A549 (cell line): ENCODE results near the gene CUTA. TPM values are rescaled to one million over a fixed set of nuclear protein-coding genes. Genes with fewer than 3 reads are reported as not detected.

Experiments used
- ATAC-seq, 2 experiments: fragments of 200-7000 bp in 1 of 2; fragments of >200 bp in 1 of 2; cut with Nextera tagmentation in 1 of 2; cut with Tn5 transposase in 1 of 2; 3 replicates each; pipeline versions ENCODE4 v1.8.0 to v1.9.1; 2018 to 2020; ENCODE audit warnings: mild to moderate bottlenecking in 1 of 2, moderate library complexity in 1 of 2
- CTCF ChIA-PET: fragments of 300-600 bp; sonication (Branson Sonifier 250); formaldehyde crosslinking; extraction: SDS; loops from one replicate; lab custom pipeline; 2021; ENCODE audit warnings: antibody characterized with exemption, inconsistent platforms; lab: Yijun Ruan, JAX
- POLR2A ChIA-PET: fragments of 350-600 bp; formaldehyde crosslinking; extraction: SDS; loops from one replicate; lab custom pipeline; 2021; ENCODE audit warnings: antibody characterized with exemption, inconsistent platforms; lab: Yijun Ruan, JAX
- DNase-seq, 2 experiments: peaks; one replicate each; pipeline versions ENCODE4 v3.0.0 to v3.0.0-alpha.2; 2011 to 2016; ENCODE audit warnings: low read depth in 1 of 2, low spot score in 1 of 2
- FAIRE-seq: peaks from 2 replicates; lab custom pipeline; 2011; peaks lifted over from hg19 to GRCh38; lab: Jason Lieb, UNC
- H3K27ac ChIP-seq, 2 experiments: fragments of >200 bp; sonication (Bioruptor Twin); formaldehyde crosslinking; 3 replicates each; pipeline ENCODE4 v1.5.1; 2016 to 2017
- H3K4me1 ChIP-seq: fragments of >200 bp; sonication (Bioruptor Twin); formaldehyde crosslinking; 3 replicates; pipeline ENCODE4 v1.6.1; 2016
- H3K4me2 ChIP-seq: fragments of >200 bp; sonication (Bioruptor Twin); formaldehyde crosslinking; 3 replicates; pipeline ENCODE4 v1.6.1; 2016
- H3K4me3 ChIP-seq: fragments of >200 bp; sonication (Bioruptor Twin); formaldehyde crosslinking; 3 replicates; pipeline ENCODE4 v1.5.1; 2016
- H3K9me3 ChIP-seq: fragments of >200 bp; sonication (Bioruptor Twin); formaldehyde crosslinking; 3 replicates; pipeline ENCODE4 v1.6.1; 2016
- BHLHE40 ChIP-seq: IDR thresholded peaks from 2 replicates; pipeline ENCODE4 v1.6.1; 2012; ENCODE audit warnings: low read depth, low read length, inconsistent platforms
- CEBPB ChIP-seq, 2 experiments: fragments of >200 bp in 1 of 2; sonication (Bioruptor Twin) in 1 of 2; formaldehyde crosslinking in 1 of 2; IDR thresholded peaks; 2 replicates each; pipeline ENCODE4 v1.6.1; 2012 to 2016
- CHD2 ChIP-seq: fragments of 150-350 bp; IDR thresholded peaks from 2 replicates; pipeline ENCODE4 v1.6.1; 2014; ENCODE audit warnings: low read length; ENCODE audit not compliant: partially characterized antibody
- EHF ChIP-seq: fragments of 250-450 bp; sonication (Bioruptor Pico); IDR thresholded peaks from 2 replicates; pipeline ENCODE4 v1.5.0; 2020; ENCODE audit warnings: mild to moderate bottlenecking
- ESRRA ChIP-seq: fragments of 150-350 bp; IDR thresholded peaks from 2 replicates; pipeline ENCODE4 v1.6.1; 2014; ENCODE audit warnings: mild to moderate bottlenecking, low read length, borderline replicate concordance
- FOSB ChIP-seq: fragments of 250-450 bp; sonication (Bioruptor Pico); IDR thresholded peaks from 2 replicates; pipeline ENCODE4 v1.5.0; 2020; ENCODE audit warnings: mild to moderate bottlenecking, moderate library complexity
- HDAC2 ChIP-seq: fragments of 200-600 bp; sonication (generic); IDR thresholded peaks from 2 replicates; pipeline ENCODE4 v1.6.1; 2016
- HES2 ChIP-seq: fragments of >200 bp; sonication (Bioruptor Twin); formaldehyde crosslinking; IDR thresholded peaks from 2 replicates; pipeline ENCODE4 v1.6.1; 2016
- HEYL ChIP-seq: fragments of 250-450 bp; sonication (Bioruptor Pico); IDR thresholded peaks from 2 replicates; pipeline ENCODE4 v1.8.0; 2021; ENCODE audit warnings: mild to moderate bottlenecking, moderate library complexity
- HOXB5 ChIP-seq: fragments of 250-450 bp; sonication (Bioruptor Pico); IDR thresholded peaks from 2 replicates; pipeline ENCODE4 v1.5.0; 2020; ENCODE audit warnings: mild to moderate bottlenecking, moderate library complexity
- JUN ChIP-seq, 2 experiments: fragments of >200 bp; sonication (Bioruptor Twin); formaldehyde crosslinking; IDR thresholded peaks; 2 replicates in 1 of 2; 3 replicates in 1 of 2; pipeline ENCODE4 v1.6.1; 2016 to 2017
- KDM1A ChIP-seq: fragments of 200-600 bp; sonication (generic); IDR thresholded peaks from 2 replicates; pipeline ENCODE4 v1.6.1; 2016; ENCODE audit warnings: low read depth, mild to moderate bottlenecking
- MAX ChIP-seq: IDR thresholded peaks from 2 replicates; pipeline ENCODE4 v1.6.1; 2012
- MAZ ChIP-seq: fragments of 150-350 bp; IDR thresholded peaks from 2 replicates; pipeline ENCODE4 v1.6.1; 2014; ENCODE audit warnings: antibody characterized with exemption, low read depth, low read length, borderline replicate concordance
- NPAS2 ChIP-seq: fragments of 250-450 bp; sonication (Bioruptor Pico); IDR thresholded peaks from 2 replicates; pipeline ENCODE4 v1.8.0; 2022; ENCODE audit warnings: mild to moderate bottlenecking, moderate library complexity, borderline replicate concordance
- NR3C1 ChIP-seq: fragments of >200 bp; sonication (Bioruptor Twin); formaldehyde crosslinking; IDR thresholded peaks from 3 replicates; pipeline ENCODE4 v1.6.1; 2017
- POLR2A ChIP-seq: IDR thresholded peaks from 2 replicates; pipeline ENCODE4 v1.6.1; 2012; ENCODE audit warnings: mild to moderate bottlenecking, low read length
- RAD21 ChIP-seq, 2 experiments: fragments of >200 bp in 1 of 2; sonication (Bioruptor Twin) in 1 of 2; formaldehyde crosslinking in 1 of 2; IDR thresholded peaks in 1 of 2; conservative IDR thresholded peaks in 1 of 2; 2 replicates in 1 of 2; 3 replicates in 1 of 2; pipeline ENCODE4 v1.6.1; 2012 to 2018; ENCODE audit warnings: inconsistent platforms in 1 of 2
- ZC3H11A ChIP-seq: fragments of 450-650 bp; IDR thresholded peaks from 2 replicates; pipeline ENCODE4 v1.6.1; 2014; ENCODE audit warnings: antibody characterized with exemption, mild to moderate bottlenecking
- ZSCAN20 ChIP-seq: fragments of 250-450 bp; sonication (Bioruptor Pico); IDR thresholded peaks from 2 replicates; pipeline ENCODE4 v1.8.0; 2022; ENCODE audit warnings: mild to moderate bottlenecking, moderate library complexity
- WGBS: methylation state at CpG from one replicate; pipeline ENCODE4 v1.1.6; 2017; ENCODE audit errors: missing lambda C conversion rate; 5-methylcytosine and 5-hydroxymethylcytosine counted together
- polyA plus RNA-seq, 4 experiments: library from polyadenylated mRNA; depleted of rRNA in 3 of 4; stranded (reverse); fragments of >200 nt; fragmentation: RNase III in 1 of 4; extraction: RNeasy Plus Mini Kit Qiagen cat#74134 plus additional on column Dnase treatment in 1 of 4; gene quantifications; 2 replicates in 3 of 4; 3 replicates in 1 of 4; pipeline ENCODE4 v1.2.3, GENCODE V29; 2011 to 2017
- TF ChIP-seq, protein P1 (sequence below): fragments of >200 bp; sonication (Bioruptor Twin); formaldehyde crosslinking; IDR thresholded peaks from 3 replicates; pipeline ENCODE4 v1.6.1; 2016
- TF ChIP-seq, protein P2 (sequence below): fragments of >200 bp; sonication (Bioruptor Twin); formaldehyde crosslinking; IDR thresholded peaks from 3 replicates; pipeline ENCODE4 v1.5.1; 2016
- TF ChIP-seq, protein P3 (sequence below): fragments of 250-450 bp; sonication (Bioruptor Pico); IDR thresholded peaks from 2 replicates; pipeline ENCODE4 v1.5.0; 2021; ENCODE audit warnings: mild to moderate bottlenecking, moderate library complexity, borderline replicate concordance
- TF ChIP-seq, protein P4 (sequence below): IDR thresholded peaks from 2 replicates; pipeline ENCODE4 v1.6.1; 2012

CUTA gene
- polyA plus RNA-seq, 2 of the 4 experiments (the other 2 are of a cell fraction) = 98.9 to 175 TPM

GRCh38 chr6:33431880-33432541 is 14.1 kb upstream of the CUTA start:
- no peaks in the 10 kb centered on the region for H3K9me3 ChIP-seq
- peaks cover 33% of the 10 kb centered on the region for H3K4me1 ChIP-seq
- DNase-seq = no peak
- H3K4me3 ChIP-seq = no peak overlapping the region
- CTCF ChIA-PET = no interaction called here
- 80% methylated on average over 2 of the region's 12 CpGs for WGBS
- no peak for FAIRE-seq
- no peak for ATAC-seq
- H3K4me2 ChIP-seq = peak overlapping the region; percentile 68
- peak overlapping the region in 1 of 2 experiments; percentile 80; a peak in 3 of 6 replicates for H3K27ac ChIP-seq
- TF ChIP-seq MAX (no peak), CHD2 (no peak), BHLHE40 (no peak), MAZ (no peak), JUN (IDR thresholded peaks at IDR 0.05) (no peak), POLR2A (no peak)
- POLR2A ChIA-PET = no interaction called here

- POLR2A ChIA-PET = interaction anchor here (0.7 to 2.7 kb wide), 3 partner anchors 11 to 190 kb away, joined by 3 to 11 read pairs (median 3); partner anchors contain the start of genes ITPR3 and ZBTB9
- peak; percentile 62 to 81 for DNase-seq
- CTCF ChIA-PET = interaction anchor here (0.6 kb wide), 1 partner anchor 33 kb away, joined by 3 read pairs; no protein-coding TSS in a partner anchor
- Histone ChIP-seq H3K9me3 (no peaks in the 10 kb centered on the region), H3K4me3 (peak overlapping the region; percentile 12; the same call in 2 of the 3 replicates)
- peak in 1 of 2 experiments; percentile 71; a peak in 3 of 6 replicates for ATAC-seq
- no peak for TF ChIP-seq NR3C1
- no peak for TF ChIP-seq POLR2A
- no peak for TF ChIP-seq ESRRA
- no peak for TF ChIP-seq BHLHE40
- TF ChIP-seq, protein P1, sequence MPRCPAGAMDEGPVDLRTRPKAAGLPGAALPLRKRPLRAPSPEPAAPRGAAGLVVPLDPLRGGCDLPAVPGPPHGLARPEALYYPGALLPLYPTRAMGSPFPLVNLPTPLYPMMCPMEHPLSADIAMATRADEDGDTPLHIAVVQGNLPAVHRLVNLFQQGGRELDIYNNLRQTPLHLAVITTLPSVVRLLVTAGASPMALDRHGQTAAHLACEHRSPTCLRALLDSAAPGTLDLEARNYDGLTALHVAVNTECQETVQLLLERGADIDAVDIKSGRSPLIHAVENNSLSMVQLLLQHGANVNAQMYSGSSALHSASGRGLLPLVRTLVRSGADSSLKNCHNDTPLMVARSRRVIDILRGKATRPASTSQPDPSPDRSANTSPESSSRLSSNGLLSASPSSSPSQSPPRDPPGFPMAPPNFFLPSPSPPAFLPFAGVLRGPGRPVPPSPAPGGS = no peak
- no peak for TF ChIP-seq RAD21 (conservative IDR thresholded peaks at IDR 0.05 in 1 of 2, IDR thresholded peaks at IDR 0.05 in 1 of 2)
- TF ChIP-seq, all 56 proteins: peak for 0
- peak overlapping the region; percentile 68 for H3K4me2 ChIP-seq
- FAIRE-seq = no peak
- H3K27ac ChIP-seq = peak overlapping the region; percentile 38 to 80; a peak in 4 of 6 replicates
- peaks cover 39% of the 10 kb centered on the region for H3K4me1 ChIP-seq
- 13% methylated on average over 7 of the region's 12 CpGs for WGBS
Measured at GRCh38 chr6:33430991-33431879, 13.3 kb upstream of the CUTA start.

DNA sequence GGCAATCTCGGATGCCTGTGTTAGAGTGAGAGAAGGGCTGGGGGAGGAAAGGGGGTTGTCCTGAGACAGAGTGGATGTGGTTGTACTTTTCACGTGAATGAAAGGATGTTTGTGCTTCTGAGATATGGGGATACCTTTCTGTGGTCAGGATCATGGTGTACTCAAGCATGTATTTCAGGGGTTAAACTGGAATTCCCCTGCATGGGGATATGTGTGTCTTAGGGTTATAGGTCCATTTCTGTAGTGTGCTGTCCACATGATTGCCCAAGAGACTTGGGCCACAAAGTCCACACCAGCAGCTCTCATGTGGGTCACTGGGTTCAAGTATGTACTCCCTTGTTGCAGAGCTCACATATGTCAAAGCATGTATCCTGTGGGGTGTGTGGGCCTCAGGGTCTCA is 12.4 kb upstream of the CUTA start:
- H3K4me1 ChIP-seq = peaks cover 39% of the 10 kb centered on the region
- ATAC-seq (no peak), FAIRE-seq (no peak), DNase-seq (no peak)
- H3K4me2 ChIP-seq = peak overlapping the region; percentile 68
- peak overlapping the region in 1 of 2 experiments; percentile 80; a peak in 2 of 6 replicates for H3K27ac ChIP-seq
- H3K4me3 ChIP-seq = no peak overlapping the region
- CTCF ChIA-PET = no interaction called here
- H3K9me3 ChIP-seq = no peaks in the 10 kb centered on the region
- 50% methylated on average over 2 of the region's 2 CpGs for WGBS
- POLR2A ChIA-PET = interaction anchor here (1.2 to 2.7 kb wide), 2 partner anchors 24 to 191 kb away, joined by 3 to 11 read pairs; partner anchors contain the start of genes ITPR3 and ZBTB9
- no peak for TF ChIP-seq EHF
- TF ChIP-seq, protein P2, sequence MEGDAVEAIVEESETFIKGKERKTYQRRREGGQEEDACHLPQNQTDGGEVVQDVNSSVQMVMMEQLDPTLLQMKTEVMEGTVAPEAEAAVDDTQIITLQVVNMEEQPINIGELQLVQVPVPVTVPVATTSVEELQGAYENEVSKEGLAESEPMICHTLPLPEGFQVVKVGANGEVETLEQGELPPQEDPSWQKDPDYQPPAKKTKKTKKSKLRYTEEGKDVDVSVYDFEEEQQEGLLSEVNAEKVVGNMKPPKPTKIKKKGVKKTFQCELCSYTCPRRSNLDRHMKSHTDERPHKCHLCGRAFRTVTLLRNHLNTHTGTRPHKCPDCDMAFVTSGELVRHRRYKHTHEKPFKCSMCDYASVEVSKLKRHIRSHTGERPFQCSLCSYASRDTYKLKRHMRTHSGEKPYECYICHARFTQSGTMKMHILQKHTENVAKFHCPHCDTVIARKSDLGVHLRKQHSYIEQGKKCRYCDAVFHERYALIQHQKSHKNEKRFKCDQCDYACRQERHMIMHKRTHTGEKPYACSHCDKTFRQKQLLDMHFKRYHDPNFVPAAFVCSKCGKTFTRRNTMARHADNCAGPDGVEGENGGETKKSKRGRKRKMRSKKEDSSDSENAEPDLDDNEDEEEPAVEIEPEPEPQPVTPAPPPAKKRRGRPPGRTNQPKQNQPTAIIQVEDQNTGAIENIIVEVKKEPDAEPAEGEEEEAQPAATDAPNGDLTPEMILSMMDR = no peak
- no peak for TF ChIP-seq FOSB (CRISPR knock-in tag)
- TF ChIP-seq HDAC2 = no peak
- TF ChIP-seq, protein P3, sequence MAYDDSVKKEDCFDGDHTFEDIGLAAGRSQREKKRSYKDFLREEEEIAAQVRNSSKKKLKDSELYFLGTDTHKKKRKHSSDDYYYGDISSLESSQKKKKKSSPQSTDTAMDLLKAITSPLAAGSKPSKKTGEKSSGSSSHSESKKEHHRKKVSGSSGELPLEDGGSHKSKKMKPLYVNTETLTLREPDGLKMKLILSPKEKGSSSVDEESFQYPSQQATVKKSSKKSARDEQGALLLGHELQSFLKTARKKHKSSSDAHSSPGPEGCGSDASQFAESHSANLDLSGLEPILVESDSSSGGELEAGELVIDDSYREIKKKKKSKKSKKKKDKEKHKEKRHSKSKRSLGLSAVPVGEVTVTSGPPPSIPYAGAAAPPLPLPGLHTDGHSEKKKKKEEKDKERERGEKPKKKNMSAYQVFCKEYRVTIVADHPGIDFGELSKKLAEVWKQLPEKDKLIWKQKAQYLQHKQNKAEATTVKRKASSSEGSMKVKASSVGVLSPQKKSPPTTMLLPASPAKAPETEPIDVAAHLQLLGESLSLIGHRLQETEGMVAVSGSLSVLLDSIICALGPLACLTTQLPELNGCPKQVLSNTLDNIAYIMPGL (CRISPR knock-in tag) = no peak
- no peak for TF ChIP-seq CEBPB (IDR thresholded peaks at IDR 0.05)
- TF ChIP-seq BHLHE40 = no peak
- no peak for TF ChIP-seq MAZ
- TF ChIP-seq, protein P4, sequence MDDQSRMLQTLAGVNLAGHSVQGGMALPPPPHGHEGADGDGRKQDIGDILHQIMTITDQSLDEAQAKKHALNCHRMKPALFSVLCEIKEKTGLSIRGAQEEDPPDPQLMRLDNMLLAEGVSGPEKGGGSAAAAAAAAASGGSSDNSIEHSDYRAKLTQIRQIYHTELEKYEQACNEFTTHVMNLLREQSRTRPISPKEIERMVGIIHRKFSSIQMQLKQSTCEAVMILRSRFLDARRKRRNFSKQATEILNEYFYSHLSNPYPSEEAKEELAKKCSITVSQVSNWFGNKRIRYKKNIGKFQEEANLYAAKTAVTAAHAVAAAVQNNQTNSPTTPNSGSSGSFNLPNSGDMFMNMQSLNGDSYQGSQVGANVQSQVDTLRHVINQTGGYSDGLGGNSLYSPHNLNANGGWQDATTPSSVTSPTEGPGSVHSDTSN = no peak
- TF ChIP-seq NPAS2 = no peak
- TF ChIP-seq HOXB5 (CRISPR knock-in tag) = no peak
- no peak for TF ChIP-seq POLR2A
- no peak for TF ChIP-seq HES2
- no peak for TF ChIP-seq ZSCAN20
- TF ChIP-seq HEYL (CRISPR knock-in tag) = no peak
- TF ChIP-seq ESRRA = no peak
- TF ChIP-seq ZC3H11A = no peak
- TF ChIP-seq KDM1A = no peak
